Duodenal mucosa (tissue), 2 donors: ENCODE results near the gene RPS19BP1.
"Not testable (repeated sequence)": the region's sequence is repeated elsewhere in the genome, so short reads cannot be mapped to it uniquely, and the experiment has no call there.

Source experiments
- H3K27ac ChIP-seq: one replicate; pipeline ENCODE4 v1.7.0; 2013; ENCODE audit warnings: low read depth, low read length
- H3K27me3 ChIP-seq, 2 donors: one replicate each; pipeline ENCODE4 v1.7.0; 2013; ENCODE audit warnings: low read length in 2 of 2, control low read depth in 1 of 2; ENCODE audit not compliant: insufficient read depth in 2 of 2, control insufficient read depth in 1 of 2
- H3K36me3 ChIP-seq, 2 donors: one replicate each; pipeline ENCODE4 v1.7.0; 2013; ENCODE audit warnings: low read length in 2 of 2, control low read depth in 1 of 2; ENCODE audit not compliant: insufficient read depth in 2 of 2, control insufficient read depth in 1 of 2
- H3K4me1 ChIP-seq, 2 donors: one replicate each; pipeline ENCODE4 v1.7.0; 2013; ENCODE audit warnings: low read length in 2 of 2, control low read depth in 1 of 2; ENCODE audit not compliant: insufficient read depth in 2 of 2, control insufficient read depth in 1 of 2
- H3K4me3 ChIP-seq, 2 donors: one replicate each; pipeline ENCODE4 v1.7.0; 2013; ENCODE audit warnings: low read length in 2 of 2, low read depth in 1 of 2
- H3K9ac ChIP-seq, 2 donors: one replicate each; pipeline ENCODE4 v1.7.0; 2013; ENCODE audit warnings: low read length in 2 of 2, low read depth in 1 of 2
- H3K9me3 ChIP-seq, 2 donors: one replicate each; pipeline ENCODE4 v1.7.0; 2013; ENCODE audit warnings: low read length in 2 of 2, control low read depth in 1 of 2; ENCODE audit not compliant: control insufficient read depth in 1 of 2

RPS19BP1 gene

DNA sequence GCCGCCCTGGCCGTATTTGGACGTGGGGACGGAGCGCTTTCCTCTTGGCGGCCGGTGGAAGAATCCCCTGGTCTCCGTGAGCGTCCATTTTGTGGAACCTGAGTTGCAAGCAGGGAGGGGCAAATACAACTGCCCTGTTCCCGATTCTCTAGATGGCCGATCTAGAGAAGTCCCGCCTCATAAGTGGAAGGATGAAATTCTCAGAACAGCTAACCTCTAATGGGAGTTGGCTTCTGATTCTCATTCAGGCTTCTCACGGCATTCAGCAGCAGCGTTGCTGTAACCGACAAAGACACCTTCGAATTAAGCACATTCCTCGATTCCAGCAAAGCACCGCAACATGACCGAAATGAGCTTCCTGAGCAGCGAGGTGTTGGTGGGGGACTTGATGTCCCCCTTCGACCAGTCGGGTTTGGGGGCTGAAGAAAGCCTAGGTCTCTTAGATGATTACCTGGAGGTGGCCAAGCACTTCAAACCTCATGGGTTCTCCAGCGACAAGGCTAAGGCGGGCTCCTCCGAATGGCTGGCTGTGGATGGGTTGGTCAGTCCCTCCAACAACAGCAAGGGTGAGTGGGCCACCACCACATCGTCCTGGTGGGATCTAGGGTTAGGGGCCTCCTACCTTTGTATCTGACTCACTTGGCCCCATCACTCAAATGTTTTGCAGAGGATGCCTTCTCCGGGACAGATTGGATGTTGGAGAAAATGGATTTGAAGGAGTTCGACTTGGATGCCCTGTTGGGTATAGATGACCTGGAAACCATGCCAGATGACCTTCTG lies 11.3 kb downstream of the RPS19BP1 start:
- H3K36me3 ChIP-seq: peaks cover 24 to 46% of the 10 kb centered on the region in 2 donors
- peak overlapping the region; percentile 96 to 99 for H3K9ac ChIP-seq
- H3K27ac ChIP-seq: peak overlapping the region; percentile 99
- H3K27me3 ChIP-seq, H3K9me3 ChIP-seq: not testable (repeated sequence)
- peak overlapping the region; percentile 93 to 94 for H3K4me3 ChIP-seq
- H3K4me1 ChIP-seq: peaks cover 23 to 42% of the 10 kb centered on the region in 2 donors

GRCh38 chr22:39520226-39521105 lies 12.1 kb downstream of the RPS19BP1 start, which contains the start of gene ATF4:
Gene ATF4, plus strand, starts transcription at chr22:39520562. Its CDS starts 884 bp downstream, at chr22:39521446.
- Histone ChIP-seq H3K27me3 (no peaks in the 10 kb centered on the region), H3K9ac (peak within 1 kb of the TSS; percentile 96 to 99), H3K9me3 (no peaks in the 10 kb centered on the region), H3K4me1 (peaks cover 23 to 38% of the 10 kb centered on the region in 2 donors), H3K4me3 (peak within 1 kb of the TSS; percentile 93 to 94), H3K36me3 (peaks cover 27 to 54% of the 10 kb centered on the region in 2 donors), H3K27ac (peak within 1 kb of the TSS; percentile 99)

- Histone ChIP-seq H3K4me1 (peaks cover 23 to 41% of the 10 kb centered on the region in 2 donors), H3K36me3 (peaks cover 34 to 56% of the 10 kb centered on the region in 2 donors), H3K4me3 (peak overlapping the region; percentile 93 to 94), H3K27ac (peak overlapping the region; percentile 99), H3K27me3 (no peaks in the 10 kb centered on the region), H3K9me3 (no peaks in the 10 kb centered on the region), H3K9ac (peak overlapping the region; percentile 90 to 96)
These were observed 12.8 kb downstream of the RPS19BP1 start for GRCh38 chr22:39519681-39520225.

- Histone ChIP-seq H3K9ac (peak overlapping the region; percentile 90 to 96), H3K4me1 (peaks cover 23 to 38% of the 10 kb centered on the region in 2 donors), H3K27me3 (no peaks in the 10 kb centered on the region), H3K4me3 (peak overlapping the region; percentile 93 to 94), H3K36me3 (peaks cover 36 to 56% of the 10 kb centered on the region in 2 donors), H3K27ac (peak overlapping the region; percentile 99), H3K9me3 (no peaks in the 10 kb centered on the region)
These were observed 13.4 kb downstream of the RPS19BP1 start for GRCh38 chr22:39518996-39519680.

GRCh38 chr22:39518144-39518786 lies 14.3 kb downstream of the RPS19BP1 start:
- H3K27ac ChIP-seq: no peak overlapping the region
- H3K4me1 ChIP-seq: peaks cover 21 to 36% of the 10 kb centered on the region in 2 donors
- H3K9ac ChIP-seq: peak overlapping the region in 1 of 2 donors; percentile 96
- H3K9me3 ChIP-seq: no peaks in the 10 kb centered on the region
- H3K27me3 ChIP-seq: no peaks in the 10 kb centered on the region
- H3K4me3 ChIP-seq: peak overlapping the region in 1 of 2 donors; percentile 94
- peaks cover 41 to 59% of the 10 kb centered on the region in 2 donors for H3K36me3 ChIP-seq

DNA sequence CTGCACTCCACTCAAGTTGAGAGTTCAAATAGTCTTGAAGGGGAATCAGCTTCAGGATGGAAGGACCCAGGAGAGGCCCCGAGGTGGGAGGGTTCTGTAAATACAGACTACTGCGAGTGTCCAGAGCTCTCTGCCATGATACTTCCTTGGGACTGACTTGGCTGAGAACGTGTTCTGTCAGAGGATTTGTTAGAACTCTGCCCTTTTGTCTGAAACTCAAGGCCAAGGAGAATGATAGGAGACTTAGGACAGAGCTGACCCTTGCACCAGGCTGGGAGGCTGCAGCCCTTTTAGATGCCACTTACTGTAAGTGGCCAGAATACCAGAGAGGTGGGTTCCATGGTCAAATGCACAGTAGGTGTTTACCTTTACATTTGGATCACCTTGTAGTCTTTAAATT lies 15.1 kb downstream of the RPS19BP1 start:
- Histone ChIP-seq H3K36me3 (peaks cover 35 to 58% of the 10 kb centered on the region in 2 donors), H3K4me3 (no peak overlapping the region), H3K27me3 (no peaks in the 10 kb centered on the region), H3K27ac (no peak overlapping the region), H3K4me1 (peaks cover 13 to 28% of the 10 kb centered on the region in 2 donors), H3K9me3 (no peaks in the 10 kb centered on the region), H3K9ac (no peak overlapping the region)

DNA sequence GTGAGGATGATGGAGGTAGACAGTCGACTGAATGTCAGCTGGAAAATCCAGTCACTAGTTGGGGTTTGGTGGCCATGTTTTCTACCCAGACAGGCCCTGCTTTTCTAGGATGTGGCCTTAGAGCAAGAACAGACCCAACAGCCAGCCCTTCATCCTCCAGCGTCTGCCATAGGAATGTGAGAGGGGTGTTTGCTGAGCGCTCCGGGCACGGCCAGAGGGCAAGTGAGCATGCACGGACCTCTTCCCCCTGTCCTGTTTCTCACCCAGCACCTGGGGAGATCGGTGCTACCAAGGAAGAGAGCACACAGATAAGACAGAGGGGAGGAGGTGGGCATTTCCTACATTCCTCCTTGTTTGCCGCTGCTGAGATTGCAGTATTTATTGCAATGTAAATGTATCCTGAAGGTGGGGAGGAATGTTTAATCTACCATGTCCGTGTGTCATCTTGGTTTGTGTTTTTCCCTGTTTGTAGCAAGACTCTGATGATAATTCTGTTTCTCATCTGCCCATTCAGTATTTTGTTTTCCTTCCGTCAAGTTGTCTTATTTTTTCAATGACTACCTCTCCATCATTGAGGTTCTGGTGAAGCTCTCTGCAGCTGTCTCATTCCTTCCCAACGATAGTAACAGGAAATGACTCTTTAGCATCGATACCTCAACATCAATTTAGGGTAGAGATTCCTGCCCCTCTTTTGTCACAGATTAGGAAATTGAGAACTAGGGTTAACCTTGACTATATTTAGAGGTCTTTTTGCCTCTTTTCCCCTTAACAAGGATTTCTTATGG lies 17.1 kb downstream of the RPS19BP1 start:
- Histone ChIP-seq H3K36me3 (peaks cover 45 to 63% of the 10 kb centered on the region in 2 donors), H3K4me3 (no peak overlapping the region), H3K27ac (no peak overlapping the region)

DNA sequence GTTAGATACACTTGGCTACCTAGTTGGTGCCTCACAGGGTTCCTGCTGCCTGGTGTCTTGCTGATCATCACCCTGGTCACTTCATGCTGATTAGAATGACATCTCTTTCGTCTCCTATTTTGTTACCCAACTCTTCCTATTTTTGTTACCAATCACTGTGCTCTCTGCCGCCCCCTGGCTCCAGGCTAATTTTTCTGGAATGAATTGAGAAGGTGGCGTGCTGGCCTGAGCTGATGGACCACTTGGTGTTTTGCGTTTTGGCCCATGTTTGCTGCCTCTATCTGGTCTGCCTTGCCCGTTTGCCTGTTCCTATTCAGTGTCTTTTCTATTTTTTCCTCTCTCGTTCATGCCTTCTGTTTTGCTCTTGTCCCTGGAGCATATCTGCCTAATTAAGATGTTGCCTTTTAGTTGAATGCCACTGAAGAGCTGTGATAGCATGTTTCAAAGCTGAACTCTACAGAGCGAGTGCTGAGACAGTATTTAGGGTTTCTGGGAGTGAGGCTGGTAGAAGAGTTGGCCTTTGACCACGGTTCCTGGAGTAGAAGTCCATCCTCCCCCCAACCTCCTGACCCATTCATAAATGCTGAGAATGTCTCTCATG lies 18.1 kb downstream of the RPS19BP1 start:
- Histone ChIP-seq H3K9ac (no peak overlapping the region), H3K4me1 (peaks cover 12 to 15% of the 10 kb centered on the region in 2 donors), H3K27me3 (no peaks in the 10 kb centered on the region), H3K36me3 (peaks cover 49 to 70% of the 10 kb centered on the region in 2 donors), H3K27ac (no peak overlapping the region), H3K9me3 (no peaks in the 10 kb centered on the region), H3K4me3 (no peak overlapping the region)

More for the DNA sequence above, 17.1 kb downstream of the RPS19BP1 start:
- Histone ChIP-seq H3K4me1 (peaks cover 12 to 16% of the 10 kb centered on the region in 2 donors), H3K27me3 (no peaks in the 10 kb centered on the region), H3K9ac (no peak overlapping the region), H3K9me3 (no peaks in the 10 kb centered on the region)
